Measurements from ENCODE around the gene APOE.
"Not testable (repeated sequence)": the region's sequence is repeated elsewhere in the genome, so short reads cannot be mapped to it uniquely, and the experiment has no call there.

Gene APOE

GRCh38 chr19:44908074-44908835, 2.7 kb downstream of the APOE start:
- no peak overlapping the region for H3K27ac ChIP-seq (ENCODE audit: low read depth, low read length)
- peaks cover 0 to 13% (median 7%) of the 10 kb centered on the region in 5 donors for H3K27me3 ChIP-seq (ENCODE audit: control insufficient read depth in 5 of 5, insufficient read depth in 4 of 5, low read length in 5 of 5)
- H3K9me3 ChIP-seq (ENCODE audit: control insufficient read depth in 5 of 5, low read length in 5 of 5), result no peaks in the 10 kb centered on the region
- peaks cover 0 to 4% (median 0%) of the 10 kb centered on the region in 5 donors for H3K36me3 ChIP-seq (ENCODE audit: control insufficient read depth in 5 of 5, insufficient read depth in 5 of 5, low read length in 5 of 5)
- no peak overlapping the region for H3K9ac ChIP-seq (ENCODE audit: low read length in 5 of 5)
- no peak overlapping the region for H3K4me3 ChIP-seq (ENCODE audit: low read depth in 1 of 5, low read length in 5 of 5)
- peaks cover 8 to 73% (median 49%) of the 10 kb centered on the region in 5 donors for H3K4me1 ChIP-seq (ENCODE audit: control insufficient read depth in 5 of 5, insufficient read depth in 5 of 5, low read length in 5 of 5)

GRCh38 chr19:44908836-44909261, 3.3 kb downstream of the APOE start:
- Histone ChIP-seq H3K27me3 (ENCODE audit: control insufficient read depth in 5 of 5, insufficient read depth in 4 of 5, low read length in 5 of 5) (peaks cover 0 to 13% (median 7%) of the 10 kb centered on the region in 5 donors), H3K36me3 (ENCODE audit: control insufficient read depth in 5 of 5, insufficient read depth in 5 of 5, low read length in 5 of 5) (peaks cover 0 to 4% (median 0%) of the 10 kb centered on the region in 5 donors), H3K9ac (ENCODE audit: low read length in 5 of 5) (no peak overlapping the region), H3K9me3 (ENCODE audit: control insufficient read depth in 5 of 5, low read length in 5 of 5) (no peaks in the 10 kb centered on the region), H3K4me3 (ENCODE audit: low read depth in 1 of 5, low read length in 5 of 5) (no peak overlapping the region), H3K27ac (ENCODE audit: low read depth, low read length) (no peak overlapping the region), H3K4me1 (ENCODE audit: control insufficient read depth in 5 of 5, insufficient read depth in 5 of 5, low read length in 5 of 5) (peaks cover 8 to 76% (median 51%) of the 10 kb centered on the region in 5 donors)

GRCh38 chr19:44909775-44910174, 4.2 kb downstream of the APOE start:
- H3K4me1 ChIP-seq (ENCODE audit: control insufficient read depth in 5 of 5, insufficient read depth in 5 of 5, low read length in 5 of 5), result peaks cover 6 to 76% (median 53%) of the 10 kb centered on the region in 5 donors
- H3K9me3 ChIP-seq (ENCODE audit: control insufficient read depth in 5 of 5, low read length in 5 of 5), result no peaks in the 10 kb centered on the region
- H3K27ac ChIP-seq (ENCODE audit: low read depth, low read length), result peak overlapping the region; percentile 58
- H3K36me3 ChIP-seq (ENCODE audit: control insufficient read depth in 5 of 5, insufficient read depth in 5 of 5, low read length in 5 of 5), result peaks cover 0 to 4% (median 0%) of the 10 kb centered on the region in 5 donors
- peaks cover 0 to 13% (median 7%) of the 10 kb centered on the region in 5 donors for H3K27me3 ChIP-seq (ENCODE audit: control insufficient read depth in 5 of 5, insufficient read depth in 4 of 5, low read length in 5 of 5)
- H3K9ac ChIP-seq (ENCODE audit: low read length in 5 of 5), result no peak overlapping the region
- H3K4me3 ChIP-seq (ENCODE audit: low read depth in 1 of 5, low read length in 5 of 5), result no peak overlapping the region

GRCh38 chr19:44911896-44912295, 6.3 kb downstream of the APOE start:
- Histone ChIP-seq H3K4me1 (ENCODE audit: control insufficient read depth in 5 of 5, insufficient read depth in 5 of 5, low read length in 5 of 5) (peaks cover 6 to 71% (median 49%) of the 10 kb centered on the region in 5 donors), H3K27ac (ENCODE audit: low read depth, low read length) (peak overlapping the region; percentile 72), H3K9ac (ENCODE audit: low read length in 5 of 5) (peak overlapping the region in 1 of 5 donors; percentile 10)
- H3K9me3 ChIP-seq (ENCODE audit: control insufficient read depth in 5 of 5, low read length in 5 of 5); H3K4me3 ChIP-seq (ENCODE audit: low read depth in 1 of 5, low read length in 5 of 5); H3K36me3 ChIP-seq (ENCODE audit: control insufficient read depth in 5 of 5, insufficient read depth in 5 of 5, low read length in 5 of 5); H3K27me3 ChIP-seq (ENCODE audit: control insufficient read depth in 5 of 5, insufficient read depth in 4 of 5, low read length in 5 of 5): not testable (repeated sequence)

- H3K4me1 ChIP-seq (ENCODE audit: control insufficient read depth in 5 of 5, insufficient read depth in 5 of 5, low read length in 5 of 5), result peaks cover 6 to 62% (median 49%) of the 10 kb centered on the region in 5 donors
- peaks cover 0 to 4% (median 0%) of the 10 kb centered on the region in 5 donors for H3K36me3 ChIP-seq (ENCODE audit: control insufficient read depth in 5 of 5, insufficient read depth in 5 of 5, low read length in 5 of 5)
- no peak overlapping the region for H3K9ac ChIP-seq (ENCODE audit: low read length in 5 of 5)
- no peaks in the 10 kb centered on the region for H3K9me3 ChIP-seq (ENCODE audit: control insufficient read depth in 5 of 5, low read length in 5 of 5)
- no peak overlapping the region for H3K4me3 ChIP-seq (ENCODE audit: low read depth in 1 of 5, low read length in 5 of 5)
- H3K27me3 ChIP-seq (ENCODE audit: control insufficient read depth in 5 of 5, insufficient read depth in 4 of 5, low read length in 5 of 5), result no peaks in the 10 kb centered on the region
- H3K27ac ChIP-seq (ENCODE audit: low read depth, low read length), result peak overlapping the region; percentile 72
Observed at GRCh38 chr19:44912854-44913253, 7.3 kb downstream of the APOE start.

- peak overlapping the region in 2 of 5 donors; percentile 11 to 13 for H3K9ac ChIP-seq (ENCODE audit: low read length in 5 of 5)
- peak overlapping the region in 2 of 5 donors; percentile 73 to 75 for H3K4me3 ChIP-seq (ENCODE audit: low read depth in 1 of 5, low read length in 5 of 5)
- H3K27ac ChIP-seq (ENCODE audit: low read depth, low read length), result peak overlapping the region; percentile 44
Observed at GRCh38 chr19:44913512-44914432, 8.2 kb downstream of the APOE start.

GRCh38 chr19:44914433-44915206, 9.0 kb downstream of the APOE start, which contains the start of gene APOC1:
TSS of gene APOC1 (plus strand) at chr19:44914608. CDS start at chr19:44914892, 284 bp downstream.
- Histone ChIP-seq H3K4me1 (ENCODE audit: control insufficient read depth in 5 of 5, insufficient read depth in 5 of 5, low read length in 5 of 5) (peaks cover 6 to 61% (median 49%) of the 10 kb centered on the region in 5 donors), H3K9ac (ENCODE audit: low read length in 5 of 5) (peak within 1 kb of the TSS in 4 of 5 donors; percentile 30 to 64 (median 44))
- not testable (repeated sequence) for H3K9me3 ChIP-seq (ENCODE audit: control insufficient read depth in 5 of 5, low read length in 5 of 5)

More at GRCh38 chr19:44913512-44914432, 8.2 kb downstream of the APOE start:
- H3K9me3 ChIP-seq (ENCODE audit: control insufficient read depth in 5 of 5, low read length in 5 of 5); H3K36me3 ChIP-seq (ENCODE audit: control insufficient read depth in 5 of 5, insufficient read depth in 5 of 5, low read length in 5 of 5); H3K27me3 ChIP-seq (ENCODE audit: control insufficient read depth in 5 of 5, insufficient read depth in 4 of 5, low read length in 5 of 5): not testable (repeated sequence)
- peaks cover 6 to 62% (median 49%) of the 10 kb centered on the region in 5 donors for H3K4me1 ChIP-seq (ENCODE audit: control insufficient read depth in 5 of 5, insufficient read depth in 5 of 5, low read length in 5 of 5)

DNA sequence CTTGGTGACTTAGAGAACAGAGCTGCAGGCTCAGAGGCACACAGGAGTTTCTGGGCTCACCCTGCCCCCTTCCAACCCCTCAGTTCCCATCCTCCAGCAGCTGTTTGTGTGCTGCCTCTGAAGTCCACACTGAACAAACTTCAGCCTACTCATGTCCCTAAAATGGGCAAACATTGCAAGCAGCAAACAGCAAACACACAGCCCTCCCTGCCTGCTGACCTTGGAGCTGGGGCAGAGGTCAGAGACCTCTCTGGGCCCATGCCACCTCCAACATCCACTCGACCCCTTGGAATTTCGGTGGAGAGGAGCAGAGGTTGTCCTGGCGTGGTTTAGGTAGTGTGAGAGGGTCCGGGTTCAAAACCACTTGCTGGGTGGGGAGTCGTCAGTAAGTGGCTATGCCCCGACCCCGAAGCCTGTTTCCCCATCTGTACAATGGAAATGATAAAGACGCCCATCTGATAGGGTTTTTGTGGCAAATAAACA, 18.7 kb downstream of the APOE start:
- H3K36me3 ChIP-seq (ENCODE audit: control insufficient read depth in 5 of 5, insufficient read depth in 5 of 5, low read length in 5 of 5), result no peaks in the 10 kb centered on the region
- H3K27ac ChIP-seq (ENCODE audit: low read depth, low read length), result peak overlapping the region; percentile 46
- no peaks in the 10 kb centered on the region for H3K27me3 ChIP-seq (ENCODE audit: control insufficient read depth in 5 of 5, insufficient read depth in 4 of 5, low read length in 5 of 5)
- no peaks in the 10 kb centered on the region for H3K9me3 ChIP-seq (ENCODE audit: control insufficient read depth in 5 of 5, low read length in 5 of 5)
- H3K9ac ChIP-seq (ENCODE audit: low read length in 5 of 5), result no peak overlapping the region
- peaks cover 7 to 42% (median 40%) of the 10 kb centered on the region in 5 donors for H3K4me1 ChIP-seq (ENCODE audit: control insufficient read depth in 5 of 5, insufficient read depth in 5 of 5, low read length in 5 of 5)
- H3K4me3 ChIP-seq (ENCODE audit: low read depth in 1 of 5, low read length in 5 of 5), result no peak overlapping the region

More at GRCh38 chr19:44914433-44915206, 9.0 kb downstream of the APOE start, which contains the start of gene APOC1:
- not testable (repeated sequence) for H3K36me3 ChIP-seq (ENCODE audit: control insufficient read depth in 5 of 5, insufficient read depth in 5 of 5, low read length in 5 of 5); H3K27me3 ChIP-seq (ENCODE audit: control insufficient read depth in 5 of 5, insufficient read depth in 4 of 5, low read length in 5 of 5)
- H3K4me3 ChIP-seq (ENCODE audit: low read depth in 1 of 5, low read length in 5 of 5), result peak within 1 kb of the TSS; percentile 51 to 75 (median 69)
- H3K27ac ChIP-seq (ENCODE audit: low read depth, low read length), result peak within 1 kb of the TSS; percentile 44
